Neural cell (in vitro differentiated cells): ENCODE measurements around the gene SLC41A2. TPM values are rescaled to one million over a fixed set of nuclear protein-coding genes. Genes with fewer than 3 reads are reported as not detected.

ENCODE experiments used
- H2AFZ ChIP-seq: fragments of 200-600, 300-800 bp; sonication (generic), shearing (Covaris generic); 2 replicates; pipeline ENCODE4 v1.6.0; 2014; ENCODE audit warnings: low read depth, mild to moderate bottlenecking, antibody characterized with exemption, low read length, moderate library complexity
- H3F3A ChIP-seq: fragments of 200-600 bp; shearing (Covaris generic); 2 replicates; pipeline ENCODE4 v1.6.1; 2016; ENCODE audit warnings: mild to moderate bottlenecking, moderate library complexity, mixed read lengths, antibody characterized with exemption, low read length; ENCODE audit not compliant: insufficient read depth, poor library complexity, severe bottlenecking
- H3K27ac ChIP-seq: fragments of 200-600, 300-800 bp; sonication (generic), shearing (Covaris generic); 2 replicates; pipeline ENCODE4 v1.5.1; 2014; ENCODE audit warnings: mild to moderate bottlenecking, low read length, moderate library complexity
- H3K27me3 ChIP-seq: fragments of 300-800, 200-600 bp; sonication (generic), shearing (Covaris generic); 2 replicates; pipeline ENCODE4 v1.6.0; 2014; ENCODE audit warnings: mild to moderate bottlenecking, low read depth, low read length, moderate library complexity; ENCODE audit not compliant: insufficient read depth
- H3K36me3 ChIP-seq: fragments of 300-800, 200-600 bp; sonication (generic), shearing (Covaris generic); 2 replicates; pipeline ENCODE4 v1.5.1; 2014; ENCODE audit warnings: mild to moderate bottlenecking, antibody characterized with exemption, low read length, moderate library complexity; ENCODE audit not compliant: insufficient read depth
- H3K4me2 ChIP-seq: fragments of 300-800, 200-600 bp; sonication (generic), shearing (Covaris generic); 2 replicates; pipeline ENCODE4 v1.6.0; 2014; ENCODE audit warnings: mild to moderate bottlenecking, low read length
- H3K4me3 ChIP-seq: fragments of 300-800, 200-600 bp; sonication (generic), shearing (Covaris generic); 2 replicates; pipeline ENCODE4 v1.5.1; 2014; ENCODE audit warnings: mild to moderate bottlenecking, low read length, moderate library complexity
- H3K79me2 ChIP-seq: fragments of 200-600 bp; shearing (Covaris generic); replicated peaks from 2 replicates; pipeline ENCODE4 v1.6.0; 2014; ENCODE audit warnings: mild to moderate bottlenecking, low read length, moderate library complexity; ENCODE audit not compliant: insufficient read depth
- H3K9ac ChIP-seq: fragments of 300-800, 200-600 bp; sonication (generic), shearing (Covaris generic); 2 replicates; pipeline ENCODE4 v1.6.1; 2016; ENCODE audit warnings: mild to moderate bottlenecking, low read length, mixed read lengths
- H3K9me2 ChIP-seq: fragments of 200-600 bp; shearing (Covaris generic); 2 replicates; pipeline ENCODE4 v1.6.1; 2016; ENCODE audit warnings: mild to moderate bottlenecking, low read length, mixed read lengths; ENCODE audit not compliant: insufficient read depth
- H3K9me3 ChIP-seq: fragments of 200-600, 300-800 bp; sonication (generic), shearing (Covaris generic); 2 replicates; pipeline ENCODE4 v1.6.1; 2016; ENCODE audit warnings: mild to moderate bottlenecking, mixed run types, low read length, moderate library complexity, mixed read lengths
- H4K20me1 ChIP-seq: fragments of 200-600 bp; shearing (Covaris generic); 2 replicates; pipeline ENCODE4 v1.6.1; 2016; ENCODE audit warnings: mild to moderate bottlenecking, mixed run types; ENCODE audit not compliant: insufficient read depth
- EP300 ChIP-seq: fragments of 450-650 bp; conservative IDR thresholded peaks from 2 replicates; pipeline ENCODE4 v1.6.1; 2014; ENCODE audit warnings: antibody characterized with exemption, mild to moderate bottlenecking, moderate library complexity; ENCODE audit not compliant: poor library complexity, severe bottlenecking
- EZH2 ChIP-seq: fragments of 200-600, 300-800 bp; shearing (Covaris generic), sonication (generic); IDR thresholded peaks from 2 replicates; pipeline ENCODE4 v1.6.1; 2014; ENCODE audit warnings: antibody characterized with exemption, low read length, borderline replicate concordance, mild to moderate bottlenecking; ENCODE audit not compliant: insufficient read depth, poor library complexity, severe bottlenecking
- MXI1 ChIP-seq: fragments of 450-650 bp; conservative IDR thresholded peaks from 2 replicates; pipeline ENCODE4 v1.6.1; 2014; ENCODE audit warnings: antibody characterized with exemption, mild to moderate bottlenecking; ENCODE audit not compliant: poor library complexity, severe bottlenecking
- POLR2AphosphoS5 ChIP-seq: IDR thresholded peaks from 2 replicates; pipeline ENCODE4 v1.6.1; 2012
- RAD21 ChIP-seq: fragments of 450-650 bp; conservative IDR thresholded peaks from 2 replicates; pipeline ENCODE4 v1.6.1; 2014; ENCODE audit warnings: antibody characterized with exemption, mild to moderate bottlenecking, moderate library complexity
- REST ChIP-seq: IDR thresholded peaks from 2 replicates; pipeline ENCODE4 v1.6.1; 2012; ENCODE audit warnings: borderline replicate concordance
- SMC3 ChIP-seq: fragments of 450-650 bp; conservative IDR thresholded peaks from 2 replicates; pipeline ENCODE4 v1.6.1; 2014; ENCODE audit warnings: antibody characterized with exemption, mild to moderate bottlenecking, moderate library complexity; ENCODE audit not compliant: poor library complexity
- TAF1 ChIP-seq: IDR thresholded peaks from 2 replicates; pipeline ENCODE4 v1.6.1; 2012; ENCODE audit warnings: low read depth
- polyA plus RNA-seq: library from polyadenylated mRNA; depleted of rRNA; stranded (reverse); fragments of >200 nt; gene quantifications from 2 replicates; pipeline ENCODE4 v1.2.3, GENCODE V29; 2014
- TF ChIP-seq, protein P1 (sequence below): fragments of 450-650 bp; IDR thresholded peaks from 2 replicates; pipeline ENCODE4 v1.5.1; 2014; ENCODE audit warnings: antibody characterized with exemption, mild to moderate bottlenecking, moderate library complexity; ENCODE audit not compliant: poor library complexity, severe bottlenecking

SLC41A2 gene
- polyA plus RNA-seq, 1 donor from 2014 or later = 26.1 TPM

DNA sequence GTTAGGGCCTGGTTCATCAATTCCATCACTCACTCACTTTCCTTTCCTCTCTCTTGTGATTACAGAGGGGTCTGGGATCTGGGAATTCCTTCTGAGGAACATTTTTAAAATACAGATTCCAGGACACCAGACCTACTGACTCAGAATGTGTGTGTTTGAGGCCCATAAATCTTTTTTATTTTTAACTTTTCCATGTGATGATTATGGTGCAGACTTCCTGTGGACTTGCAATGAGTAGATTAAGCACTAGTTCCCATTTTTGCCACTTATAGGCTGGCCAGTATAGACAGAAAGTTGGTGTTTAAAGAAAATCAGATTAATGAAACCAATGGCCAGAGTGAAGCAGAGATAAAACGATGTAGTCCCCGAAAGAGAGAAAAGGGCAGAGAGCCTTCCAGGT is 28.1 kb downstream of the SLC41A2 start:
- Histone ChIP-seq H2AFZ (no peak overlapping the region), H3K9me3 (no peaks in the 10 kb centered on the region), H3K79me2 (no peaks in the 10 kb centered on the region), H3K4me3 (no peak overlapping the region), H3K4me2 (no peak overlapping the region), H3K9me2 (no peaks in the 10 kb centered on the region), H3F3A (no peaks in the 10 kb centered on the region), H3K36me3 (no peaks in the 10 kb centered on the region), H4K20me1 (no peaks in the 10 kb centered on the region), H3K27ac (no peak overlapping the region), H3K27me3 (no peaks in the 10 kb centered on the region), H3K9ac (no peak overlapping the region)
- no peak for TF ChIP-seq EP300
- TF ChIP-seq TAF1 = no peak
- no peak for TF ChIP-seq POLR2AphosphoS5
- TF ChIP-seq, protein P1, sequence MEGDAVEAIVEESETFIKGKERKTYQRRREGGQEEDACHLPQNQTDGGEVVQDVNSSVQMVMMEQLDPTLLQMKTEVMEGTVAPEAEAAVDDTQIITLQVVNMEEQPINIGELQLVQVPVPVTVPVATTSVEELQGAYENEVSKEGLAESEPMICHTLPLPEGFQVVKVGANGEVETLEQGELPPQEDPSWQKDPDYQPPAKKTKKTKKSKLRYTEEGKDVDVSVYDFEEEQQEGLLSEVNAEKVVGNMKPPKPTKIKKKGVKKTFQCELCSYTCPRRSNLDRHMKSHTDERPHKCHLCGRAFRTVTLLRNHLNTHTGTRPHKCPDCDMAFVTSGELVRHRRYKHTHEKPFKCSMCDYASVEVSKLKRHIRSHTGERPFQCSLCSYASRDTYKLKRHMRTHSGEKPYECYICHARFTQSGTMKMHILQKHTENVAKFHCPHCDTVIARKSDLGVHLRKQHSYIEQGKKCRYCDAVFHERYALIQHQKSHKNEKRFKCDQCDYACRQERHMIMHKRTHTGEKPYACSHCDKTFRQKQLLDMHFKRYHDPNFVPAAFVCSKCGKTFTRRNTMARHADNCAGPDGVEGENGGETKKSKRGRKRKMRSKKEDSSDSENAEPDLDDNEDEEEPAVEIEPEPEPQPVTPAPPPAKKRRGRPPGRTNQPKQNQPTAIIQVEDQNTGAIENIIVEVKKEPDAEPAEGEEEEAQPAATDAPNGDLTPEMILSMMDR = no peak
- TF ChIP-seq EZH2 = no peak
- TF ChIP-seq REST = no peak
- TF ChIP-seq RAD21 = no peak
- no peak for TF ChIP-seq MXI1
- no peak for TF ChIP-seq SMC3

- no peak overlapping the region for H2AFZ ChIP-seq
- H3F3A ChIP-seq = no peaks in the 10 kb centered on the region
- no peak overlapping the region for H3K27ac ChIP-seq
- TF ChIP-seq REST = no peak
- TF ChIP-seq EZH2 = no peak
- TF ChIP-seq, protein P1 = no peak
- no peak for TF ChIP-seq EP300
- TF ChIP-seq TAF1 = no peak
- no peak for TF ChIP-seq POLR2AphosphoS5
- no peak for TF ChIP-seq RAD21
- no peak for TF ChIP-seq MXI1
- no peak for TF ChIP-seq SMC3
- no peaks in the 10 kb centered on the region for H3K79me2 ChIP-seq
- H3K4me3 ChIP-seq = no peak overlapping the region
- H3K9ac ChIP-seq = no peak overlapping the region
- no peaks in the 10 kb centered on the region for H4K20me1 ChIP-seq
- no peaks in the 10 kb centered on the region for H3K9me3 ChIP-seq
- H3K4me2 ChIP-seq = no peak overlapping the region
- H3K36me3 ChIP-seq = no peaks in the 10 kb centered on the region
- no peaks in the 10 kb centered on the region for H3K9me2 ChIP-seq
- no peaks in the 10 kb centered on the region for H3K27me3 ChIP-seq
Observed at GRCh38 chr12:104929368-104929767, 28.7 kb downstream of the SLC41A2 start.
